Activated T-cell treated with anti-CD3 and anti-CD28 coated beads, Interleukin-2, amount 50 U/mL, for 24 hours (primary cell): ENCODE measurements around the gene CCDC38.
A peak's percentile ranks its signal among the peaks of the same experiment; 100 is the strongest.
"Not testable (repeated sequence)": the region's sequence is repeated elsewhere in the genome, so short reads cannot be mapped to it uniquely, and the experiment has no call there.

ENCODE experiments used
- DNase-seq: peaks from one replicate; pipeline ENCODE4 v3.0.0-alpha.2; 2020
- H3K27ac Mint-ChIP-seq: 2 replicates; pipeline ENCODE4 v1.8.0; 2020; ENCODE audit warnings: mild to moderate bottlenecking, mixed read lengths
- H3K27me3 Mint-ChIP-seq: 2 replicates; pipeline ENCODE4 v1.8.0; 2020; ENCODE audit warnings: mixed read lengths
- H3K36me3 Mint-ChIP-seq: 2 replicates; pipeline ENCODE4 v1.8.0; 2020; ENCODE audit warnings: low read depth, mixed read lengths
- H3K4me1 Mint-ChIP-seq: 2 replicates; pipeline ENCODE4 v1.8.0; 2020; ENCODE audit warnings: low read depth, mixed read lengths
- H3K4me3 Mint-ChIP-seq: 2 replicates; pipeline ENCODE4 v1.8.0; 2020; ENCODE audit warnings: mild to moderate bottlenecking, moderate library complexity, mixed read lengths
- H3K9me3 Mint-ChIP-seq: 2 replicates; pipeline ENCODE4 v1.8.0; 2020; ENCODE audit warnings: mixed read lengths

The CCDC38 gene

GRCh38 chr12:95851606-95852005, 90.8 kb downstream of the CCDC38 start:
- DNase-seq, result no peak
- peaks cover 4% of the 10 kb centered on the region for H3K27me3 Mint-ChIP-seq

GRCh38 chr12:95848575-95849388, 93.6 kb downstream of the CCDC38 start:
- no peaks in the 10 kb centered on the region for H3K36me3 Mint-ChIP-seq
- H3K27me3 Mint-ChIP-seq, result peaks cover 9% of the 10 kb centered on the region
- H3K4me3 Mint-ChIP-seq, result no peak overlapping the region
- no peak for DNase-seq
- H3K9me3 Mint-ChIP-seq, result no peaks in the 10 kb centered on the region
- no peak overlapping the region for H3K27ac Mint-ChIP-seq
- H3K4me1 Mint-ChIP-seq, result peaks cover 4% of the 10 kb centered on the region

More at GRCh38 chr12:95851606-95852005, 90.8 kb downstream of the CCDC38 start:
- Mint-ChIP-seq H3K36me3 (no peaks in the 10 kb centered on the region), H3K4me1 (peaks cover 6% of the 10 kb centered on the region), H3K9me3 (no peaks in the 10 kb centered on the region), H3K4me3 (no peak overlapping the region), H3K27ac (no peak overlapping the region)

DNA sequence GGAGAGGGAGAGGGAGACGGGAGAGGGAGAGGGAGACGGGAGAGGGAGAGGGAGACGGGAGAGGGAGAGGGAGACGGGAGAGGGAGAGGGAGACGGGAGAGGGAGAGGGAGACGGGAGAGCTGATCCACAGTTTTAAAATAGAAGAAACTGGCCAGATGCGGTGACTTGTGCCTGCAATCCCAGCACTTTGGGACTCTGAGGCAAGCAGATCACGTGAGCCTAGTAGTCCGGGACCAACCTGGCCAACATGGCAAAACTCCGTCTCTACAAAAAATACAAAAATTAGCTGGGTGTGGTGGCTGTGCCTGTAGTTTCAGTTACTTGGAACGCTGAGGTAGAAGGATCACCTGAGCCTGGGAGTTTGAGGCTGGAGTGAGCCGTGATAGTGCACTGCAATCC, 100.0 kb downstream of the CCDC38 start:
- H3K27me3 Mint-ChIP-seq, result peaks cover 27% of the 10 kb centered on the region
- not testable (repeated sequence) for H3K36me3 Mint-ChIP-seq, H3K4me3 Mint-ChIP-seq, DNase-seq, H3K27ac Mint-ChIP-seq, H3K4me1 Mint-ChIP-seq, H3K9me3 Mint-ChIP-seq

DNA sequence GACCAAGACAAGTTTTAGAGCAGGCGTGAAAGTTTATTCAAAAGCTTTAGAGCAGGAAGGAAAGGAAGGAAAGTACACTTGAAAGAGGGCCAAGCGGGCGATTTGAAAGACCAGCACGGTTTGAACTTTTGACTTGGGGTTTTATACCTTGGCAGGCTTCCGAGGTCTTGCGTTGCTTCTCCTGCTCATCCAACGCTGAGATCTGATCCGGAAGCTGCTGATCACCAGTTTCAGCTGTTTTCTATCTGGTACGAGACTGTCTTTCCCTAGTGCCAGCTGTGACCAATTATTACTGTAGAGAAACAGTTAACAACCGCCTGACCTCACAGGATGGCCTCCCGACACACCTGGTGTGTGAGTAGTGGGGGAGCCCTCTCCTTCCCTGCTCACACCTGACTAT, 104.3 kb downstream of the CCDC38 start:
- peaks cover 4% of the 10 kb centered on the region for H3K4me1 Mint-ChIP-seq
- H3K36me3 Mint-ChIP-seq, result no peaks in the 10 kb centered on the region
- no peak for DNase-seq
- peaks cover 19% of the 10 kb centered on the region for H3K27me3 Mint-ChIP-seq
- no peaks in the 10 kb centered on the region for H3K9me3 Mint-ChIP-seq
- no peak overlapping the region for H3K27ac Mint-ChIP-seq
- no peak overlapping the region for H3K4me3 Mint-ChIP-seq

DNA sequence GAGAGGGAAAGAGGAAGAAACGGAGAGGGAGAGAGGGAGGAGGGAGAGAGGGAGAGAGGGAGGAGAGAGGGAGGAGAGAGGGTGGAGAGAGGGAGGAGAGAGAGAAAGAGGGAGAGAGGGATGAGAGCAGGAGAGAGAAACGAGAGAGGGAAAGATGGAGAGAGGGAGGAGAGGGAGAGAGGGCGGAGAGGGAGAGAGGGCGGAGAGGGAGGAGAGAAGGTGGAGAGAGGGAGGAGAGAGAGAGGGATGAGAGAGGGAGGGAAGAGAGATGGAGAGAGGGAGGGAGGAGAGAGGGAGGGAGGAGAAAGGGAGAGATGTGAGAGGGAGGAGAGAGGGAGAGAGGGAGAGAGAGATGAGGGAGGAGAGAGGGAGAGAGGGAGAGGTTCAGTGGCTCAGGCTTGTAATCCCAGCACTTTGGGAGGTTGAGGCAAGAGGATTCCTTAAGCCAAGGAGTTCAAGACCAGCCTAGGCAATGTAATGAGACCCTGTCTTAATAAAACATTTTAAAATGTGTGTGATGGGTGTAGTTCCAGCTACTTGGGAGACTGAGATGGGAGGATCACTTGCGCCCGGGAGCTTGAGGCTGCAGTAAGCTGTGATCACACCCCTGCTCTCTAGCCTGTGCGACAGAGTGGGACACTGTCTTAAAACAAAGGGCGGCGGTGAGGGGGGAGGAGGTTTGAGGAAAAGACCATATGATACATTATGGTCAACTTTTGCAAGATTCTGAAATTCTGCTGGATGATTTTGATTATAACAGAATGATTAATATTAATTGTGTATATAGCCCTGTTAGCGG, 105.0 kb downstream of the CCDC38 start:
- DNase-seq, result no peak
- Mint-ChIP-seq H3K4me1 (peaks cover 4% of the 10 kb centered on the region), H3K36me3 (no peaks in the 10 kb centered on the region), H3K27ac (no peak overlapping the region), H3K27me3 (peaks cover 17% of the 10 kb centered on the region), H3K9me3 (no peaks in the 10 kb centered on the region), H3K4me3 (no peak overlapping the region)

GRCh38 chr12:95836630-95837239, 105.7 kb downstream of the CCDC38 start:
- Mint-ChIP-seq H3K27ac (no peak overlapping the region), H3K27me3 (peaks cover 23% of the 10 kb centered on the region), H3K36me3 (no peaks in the 10 kb centered on the region), H3K9me3 (no peaks in the 10 kb centered on the region), H3K4me1 (peaks cover 4% of the 10 kb centered on the region), H3K4me3 (no peak overlapping the region)
- DNase-seq, result no peak

- Mint-ChIP-seq H3K4me1 (peaks cover 4% of the 10 kb centered on the region), H3K4me3 (no peak overlapping the region), H3K36me3 (no peaks in the 10 kb centered on the region), H3K27ac (no peak overlapping the region), H3K27me3 (peaks cover 23% of the 10 kb centered on the region), H3K9me3 (no peaks in the 10 kb centered on the region)
- no peak for DNase-seq
These were observed 106.2 kb downstream of the CCDC38 start for GRCh38 chr12:95836185-95836609.

- Mint-ChIP-seq H3K36me3 (no peaks in the 10 kb centered on the region), H3K9me3 (no peaks in the 10 kb centered on the region), H3K27ac (no peak overlapping the region), H3K4me1 (peaks cover 15% of the 10 kb centered on the region), H3K27me3 (peaks cover 32% of the 10 kb centered on the region), H3K4me3 (no peak overlapping the region)
- no peak for DNase-seq
These were observed 107.8 kb downstream of the CCDC38 start for GRCh38 chr12:95834572-95834971.

DNA sequence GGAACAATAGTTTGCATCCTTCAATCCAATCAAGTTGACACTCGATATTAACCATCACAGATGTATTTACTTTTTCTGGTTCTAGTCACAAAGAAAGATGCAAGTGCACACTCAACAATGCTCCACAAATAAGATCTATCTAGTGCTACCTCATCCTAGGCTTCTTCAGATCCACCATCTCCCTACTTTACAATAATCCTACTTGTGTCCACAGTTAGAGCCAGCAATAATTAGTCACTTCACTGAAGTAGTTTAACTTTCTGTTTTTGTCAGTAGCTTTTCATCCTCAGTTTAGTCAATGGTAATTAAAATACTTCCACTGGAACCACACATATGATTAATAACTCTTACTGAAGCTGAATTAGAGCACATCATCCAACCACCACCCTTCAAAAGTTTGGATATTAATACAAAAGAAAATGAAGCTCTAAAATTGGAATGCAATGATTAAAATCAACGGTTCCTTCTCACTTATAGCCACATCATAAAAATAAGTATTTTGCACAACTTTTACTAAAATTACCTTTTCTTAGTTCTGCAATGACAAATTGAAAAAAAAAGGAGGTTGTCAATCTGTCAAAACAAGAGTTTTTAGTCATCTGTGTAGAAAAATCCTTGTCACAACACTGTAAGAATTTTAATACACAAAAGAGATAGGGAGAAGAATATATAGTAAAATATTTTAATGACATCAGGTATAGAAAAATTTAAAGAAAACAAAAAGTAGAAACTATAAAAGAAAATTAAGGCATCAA, 111.9 kb downstream of the CCDC38 start:
- Mint-ChIP-seq H3K27ac (peak overlapping the region; percentile 53), H3K9me3 (no peaks in the 10 kb centered on the region), H3K4me3 (no peak overlapping the region), H3K27me3 (peaks cover 24% of the 10 kb centered on the region), H3K4me1 (peaks cover 11% of the 10 kb centered on the region), H3K36me3 (no peaks in the 10 kb centered on the region)
- no peak for DNase-seq

- Mint-ChIP-seq H3K36me3 (no peaks in the 10 kb centered on the region), H3K9me3 (no peaks in the 10 kb centered on the region), H3K4me3 (no peak overlapping the region), H3K27me3 (peaks cover 27% of the 10 kb centered on the region), H3K4me1 (peaks cover 11% of the 10 kb centered on the region), H3K27ac (no peak overlapping the region)
- DNase-seq, result no peak
These were observed 113.0 kb downstream of the CCDC38 start for GRCh38 chr12:95829395-95829794.

GRCh38 chr12:95820096-95820703, 122.2 kb downstream of the CCDC38 start:
- no peaks in the 10 kb centered on the region for H3K9me3 Mint-ChIP-seq
- no peak for DNase-seq

More at GRCh38 chr12:95820096-95820703, 122.2 kb downstream of the CCDC38 start:
- Mint-ChIP-seq H3K4me3 (no peak overlapping the region), H3K27me3 (peaks cover 33% of the 10 kb centered on the region), H3K4me1 (no peaks in the 10 kb centered on the region), H3K36me3 (no peaks in the 10 kb centered on the region), H3K27ac (no peak overlapping the region)
